Fibroblast of lung (primary cell): ENCODE data around the gene CHRNA9. TPM values are rescaled to one million over a fixed set of nuclear protein-coding genes. Genes with fewer than 3 reads are reported as not detected.

Source experiments
- DNase-seq, 2 donors: peaks; one replicate each; pipeline versions ENCODE4 v3.0.0 to v3.0.0-alpha.2; 2010; ENCODE audit warnings: low read depth in 2 of 2
- H2AFZ ChIP-seq: 2 replicates; pipeline ENCODE4 v1.5.1; 2012; ENCODE audit warnings: low read length, control low read depth, inconsistent platforms
- H3K27ac ChIP-seq: 2 replicates; pipeline ENCODE4 v1.5.1; 2011; ENCODE audit warnings: low read length, control low read depth; ENCODE audit not compliant: insufficient read depth
- H3K27me3 ChIP-seq: 2 replicates; pipeline ENCODE4 v1.5.1; 2011; ENCODE audit warnings: mild to moderate bottlenecking, low read length; ENCODE audit not compliant: control insufficient read depth, insufficient read depth
- H3K36me3 ChIP-seq: 2 replicates; pipeline ENCODE4 v1.5.1; 2011; ENCODE audit warnings: low read length; ENCODE audit not compliant: control insufficient read depth, insufficient read depth
- H3K4me1 ChIP-seq: 2 replicates; pipeline ENCODE4 v1.5.1; 2011; ENCODE audit warnings: low read length; ENCODE audit not compliant: control insufficient read depth, insufficient read depth; ENCODE audit errors: extremely low read depth
- H3K4me2 ChIP-seq: 2 replicates; pipeline ENCODE4 v1.5.1; 2011; ENCODE audit warnings: low read length, control low read depth; ENCODE audit not compliant: insufficient read depth; ENCODE audit errors: extremely low read depth
- H3K4me3 ChIP-seq, 4 experiments: fragments of 200-600 bp in 1 of 4; sonication (generic) in 1 of 4; replicated peaks in 1 of 4; 2 replicates each; pipeline ENCODE4 v1.5.1; 2011 to 2016; ENCODE audit warnings: low read length in 4 of 4, low read depth in 3 of 4, mild to moderate bottlenecking in 3 of 4, control low read depth in 2 of 4, inconsistent platforms in 1 of 4, mixed read lengths in 1 of 4; ENCODE audit not compliant: insufficient read depth in 1 of 4; ENCODE audit errors: control extremely low read depth in 1 of 4
- H3K79me2 ChIP-seq: 2 replicates; pipeline ENCODE4 v1.5.1; 2012; ENCODE audit warnings: mild to moderate bottlenecking, low read length, inconsistent platforms; ENCODE audit not compliant: control insufficient read depth, insufficient read depth
- H3K9ac ChIP-seq: 2 replicates; pipeline ENCODE4 v1.5.1; 2011; ENCODE audit warnings: mild to moderate bottlenecking, low read length, control low read depth; ENCODE audit not compliant: insufficient read depth
- H3K9me3 ChIP-seq: 2 replicates; pipeline ENCODE4 v1.5.1; 2012; ENCODE audit warnings: low read depth, low read length; ENCODE audit not compliant: control insufficient read depth, insufficient read depth
- H4K20me1 ChIP-seq: 2 replicates; pipeline ENCODE4 v1.5.1; 2011; ENCODE audit warnings: low read length; ENCODE audit not compliant: control insufficient read depth, insufficient read depth; ENCODE audit errors: extremely low read depth
- CTCF ChIP-seq, 2 donors: IDR thresholded peaks in 1 of 2; conservative IDR thresholded peaks in 1 of 2; 1 replicate in 1 of 2; 2 replicates in 1 of 2; pipeline ENCODE4 v1.5.1; 2011 to 2012; ENCODE audit warnings: low read length in 2 of 2, control low read depth in 1 of 2, inconsistent platforms in 1 of 2, low read depth in 1 of 2, mild to moderate bottlenecking in 1 of 2
- EZH2 ChIP-seq: IDR thresholded peaks from 2 replicates; pipeline ENCODE4 v1.5.1; 2012; ENCODE audit warnings: low read length, control low read depth, mild to moderate bottlenecking; ENCODE audit errors: missing control alignments
- polyA plus RNA-seq, 2 donors: library from polyadenylated mRNA; depleted of rRNA in 1 of 2; stranded (reverse) in 1 of 2; unstranded in 1 of 2; fragments of >200 nt; gene quantifications; 2 replicates each; pipeline ENCODE4 v1.2.1, GENCODE V29; 2011 to 2012; ENCODE audit warnings: missing spikeins in 1 of 2
- total RNA-seq: library from RNA; depleted of rRNA; stranded (reverse); fragments of >200 nt; gene quantifications from 2 replicates; pipeline ENCODE4 v1.2.1, GENCODE V29; 2014

The CHRNA9 gene
- total and polyA plus RNA-seq, 2 donors (not counting 1 experiment from before 2014, with no cell fraction given) = not detected

GRCh38 chr4:40327340-40327739, 7.8 kb upstream of the CHRNA9 start:
- no peaks in the 10 kb centered on the region for H3K79me2 ChIP-seq
- no peak overlapping the region for H3K9ac ChIP-seq
- TF ChIP-seq CTCF (conservative IDR thresholded peaks at IDR 0.05 in 1 of 2, IDR thresholded peaks at IDR 0.05 in 1 of 2; ENCODE audit: low read depth in 1 of 2, low read length in 2 of 2) = no peak
- TF ChIP-seq EZH2 = no peak
- H3K9me3 ChIP-seq = no peaks in the 10 kb centered on the region
- H4K20me1 ChIP-seq = no peaks in the 10 kb centered on the region
- H3K36me3 ChIP-seq = no peaks in the 10 kb centered on the region
- H2AFZ ChIP-seq = no peak overlapping the region
- DNase-seq = no peak
- H3K27me3 ChIP-seq = no peaks in the 10 kb centered on the region
- no peak overlapping the region for H3K4me2 ChIP-seq
- H3K4me1 ChIP-seq = no peaks in the 10 kb centered on the region
- no peak overlapping the region for H3K27ac ChIP-seq
- no peak overlapping the region for H3K4me3 ChIP-seq

- H3K36me3 ChIP-seq = no peaks in the 10 kb centered on the region
- no peak overlapping the region for H2AFZ ChIP-seq
- H3K4me1 ChIP-seq = no peaks in the 10 kb centered on the region
- no peaks in the 10 kb centered on the region for H3K27me3 ChIP-seq
- DNase-seq = no peak
- no peak overlapping the region for H3K27ac ChIP-seq
- TF ChIP-seq EZH2 = no peak
- no peak overlapping the region for H3K4me3 ChIP-seq
- H3K4me2 ChIP-seq = no peak overlapping the region
- H3K9ac ChIP-seq = no peak overlapping the region
- no peaks in the 10 kb centered on the region for H3K79me2 ChIP-seq
- no peaks in the 10 kb centered on the region for H3K9me3 ChIP-seq
- no peaks in the 10 kb centered on the region for H4K20me1 ChIP-seq
Measured at GRCh38 chr4:40328383-40328782, 6.8 kb upstream of the CHRNA9 start.

GRCh38 chr4:40329805-40330204, 5.3 kb upstream of the CHRNA9 start:
- Histone ChIP-seq H3K4me1 (no peaks in the 10 kb centered on the region), H3K9ac (no peak overlapping the region), H3K4me3 (no peak overlapping the region), H3K79me2 (no peaks in the 10 kb centered on the region), H2AFZ (no peak overlapping the region), H3K27me3 (no peaks in the 10 kb centered on the region), H3K9me3 (no peaks in the 10 kb centered on the region), H3K4me2 (no peak overlapping the region), H3K27ac (no peak overlapping the region), H3K36me3 (no peaks in the 10 kb centered on the region), H4K20me1 (no peaks in the 10 kb centered on the region)
- no peak for DNase-seq
- no peak for TF ChIP-seq EZH2
- no peak for TF ChIP-seq CTCF (conservative IDR thresholded peaks at IDR 0.05 in 1 of 2, IDR thresholded peaks at IDR 0.05 in 1 of 2; ENCODE audit: low read depth in 1 of 2, low read length in 2 of 2)

- H3K4me2 ChIP-seq = no peak overlapping the region
- H3K79me2 ChIP-seq = no peaks in the 10 kb centered on the region
- TF ChIP-seq EZH2 (no peak), CTCF (conservative IDR thresholded peaks at IDR 0.05 in 1 of 2, IDR thresholded peaks at IDR 0.05 in 1 of 2; ENCODE audit: low read depth in 1 of 2, low read length in 2 of 2) (no peak)
- H2AFZ ChIP-seq = no peak overlapping the region
- H3K4me1 ChIP-seq = no peaks in the 10 kb centered on the region
- DNase-seq = no peak
- H3K27me3 ChIP-seq = no peaks in the 10 kb centered on the region
- H3K36me3 ChIP-seq = no peaks in the 10 kb centered on the region
- no peaks in the 10 kb centered on the region for H4K20me1 ChIP-seq
- H3K9ac ChIP-seq = no peak overlapping the region
- H3K4me3 ChIP-seq = no peak overlapping the region
- H3K27ac ChIP-seq = no peak overlapping the region
- H3K9me3 ChIP-seq = no peaks in the 10 kb centered on the region
Measured at GRCh38 chr4:40330536-40330935, 4.6 kb upstream of the CHRNA9 start.
